A204.1 (cell line): Measurements from ENCODE around the gene N4BP2L1.
A peak's percentile ranks its signal among the peaks of the same experiment; 100 is the strongest.
"Not testable (repeated sequence)": the region's sequence is repeated elsewhere in the genome, so short reads cannot be mapped to it uniquely, and the experiment has no call there.

Experiments used
- FAIRE-seq: peaks from 2 replicates; lab custom pipeline; 2012; peaks lifted over from hg19 to GRCh38; lab: Jason Lieb, UNC

N4BP2L1 gene

DNA sequence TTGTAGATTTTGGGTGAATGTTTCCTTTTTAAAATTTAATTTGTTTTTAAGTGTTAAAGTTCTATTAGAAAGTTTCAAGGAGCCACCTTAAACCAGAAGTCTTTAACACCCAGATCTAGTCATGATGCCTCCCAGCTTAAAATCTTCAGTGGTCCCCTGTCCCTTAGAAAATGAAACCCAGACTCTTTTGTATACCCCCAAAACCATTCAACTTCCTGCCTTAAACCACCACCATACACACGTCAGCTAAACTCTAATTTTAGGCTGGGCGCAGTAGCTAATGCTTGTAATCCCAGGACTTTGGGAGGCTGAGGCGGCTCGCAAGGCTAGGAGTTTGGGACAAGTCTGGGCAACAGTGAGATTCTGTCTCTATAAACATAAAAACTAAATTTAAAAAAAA, 37.9 kb downstream of the N4BP2L1 start:
- FAIRE-seq = no peak

DNA sequence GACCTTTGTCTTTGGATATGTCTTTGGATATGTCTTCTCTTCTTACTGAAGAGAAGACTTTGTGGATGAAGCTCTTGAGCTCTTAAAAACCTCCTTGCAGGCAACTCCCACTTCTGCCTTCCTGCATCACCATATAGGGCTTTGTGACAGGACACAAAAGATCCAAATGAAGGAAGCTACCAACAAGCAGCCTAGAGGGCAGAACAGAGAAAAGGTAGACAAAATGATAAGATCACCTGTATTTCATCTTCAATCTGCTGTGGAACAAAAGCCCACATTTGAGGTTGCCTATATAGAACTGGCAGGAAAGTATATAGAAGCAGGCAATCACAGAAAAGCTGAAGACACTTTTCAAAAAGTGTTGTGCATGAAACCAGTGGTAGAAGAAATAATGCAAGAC, 42.5 kb downstream of the N4BP2L1 start:
- FAIRE-seq = no peak

DNA sequence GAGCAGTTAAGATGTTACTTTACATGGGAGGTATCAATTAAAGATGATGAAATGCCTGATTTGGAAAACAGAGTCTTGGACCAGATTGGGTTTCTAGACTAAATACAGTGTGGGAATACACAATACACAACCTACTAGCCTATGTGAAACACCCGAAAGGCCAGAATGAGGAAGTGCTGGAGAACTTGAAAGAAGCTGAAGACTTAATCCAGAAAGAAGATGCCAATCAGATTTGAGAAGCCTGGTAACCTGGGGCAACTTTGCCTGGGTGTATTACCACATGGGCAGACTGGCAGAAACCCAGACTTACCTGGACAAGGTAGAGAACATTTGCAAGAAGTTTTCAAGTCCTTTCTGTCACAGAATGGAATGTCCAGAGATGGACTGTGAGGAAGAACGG, 43.2 kb downstream of the N4BP2L1 start:
- no peak for FAIRE-seq

DNA sequence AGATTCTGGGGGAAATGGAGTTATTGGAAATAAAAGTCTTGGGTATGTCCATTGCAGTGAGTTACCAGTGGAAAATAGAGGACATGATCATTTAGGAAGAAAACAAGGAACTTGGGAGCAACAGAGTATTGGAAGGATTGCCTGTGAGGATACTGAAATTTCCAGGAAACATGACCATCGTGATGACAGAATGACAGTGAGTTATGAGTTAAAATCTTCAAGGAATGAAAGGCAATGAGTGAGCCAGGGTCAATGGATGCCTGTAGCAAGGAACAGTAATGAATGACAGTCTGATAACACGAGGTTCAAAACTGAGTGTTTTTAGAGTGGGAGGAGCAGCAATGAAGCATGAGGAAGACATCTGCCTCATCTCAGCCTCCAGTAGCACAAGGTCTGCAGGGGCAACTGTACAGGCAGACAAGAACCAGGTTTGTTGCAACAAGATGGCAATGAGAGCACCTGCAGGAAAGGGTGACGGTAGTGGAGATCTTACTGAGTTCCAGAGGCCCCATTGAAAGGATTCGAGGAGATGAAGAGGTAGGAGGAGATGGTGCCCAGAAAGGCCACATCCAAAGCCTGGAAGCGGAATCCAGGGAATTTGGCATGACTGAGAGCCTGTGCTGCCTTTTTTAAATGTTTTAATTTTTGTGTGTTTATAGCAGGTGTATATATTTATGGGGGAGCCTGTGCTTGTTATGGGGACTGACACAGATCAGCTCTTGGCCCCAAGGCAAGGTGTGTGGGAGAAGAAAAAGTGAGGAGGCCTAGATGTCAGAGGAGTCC, 43.9 kb downstream of the N4BP2L1 start:
- FAIRE-seq = no peak

DNA sequence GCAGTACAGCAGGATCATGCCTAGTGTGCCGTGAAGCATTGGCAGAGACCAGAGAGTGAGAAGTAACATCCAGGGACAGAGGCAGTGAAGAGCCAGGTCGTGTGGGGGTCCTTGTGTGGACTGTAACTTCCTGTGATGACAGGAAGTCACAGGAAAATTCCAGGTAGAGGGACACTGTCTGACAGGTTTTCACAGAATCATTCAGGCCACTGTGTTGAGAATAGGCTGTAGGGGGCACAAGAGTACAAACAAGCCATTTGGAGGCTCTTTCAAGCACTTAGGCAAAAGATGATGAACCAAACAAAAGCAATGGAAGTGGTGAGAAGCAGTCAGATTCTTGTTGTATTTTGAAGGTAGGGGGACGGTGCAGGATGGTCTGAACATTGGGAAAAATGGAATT, 46.4 kb downstream of the N4BP2L1 start:
- FAIRE-seq = no peak

DNA sequence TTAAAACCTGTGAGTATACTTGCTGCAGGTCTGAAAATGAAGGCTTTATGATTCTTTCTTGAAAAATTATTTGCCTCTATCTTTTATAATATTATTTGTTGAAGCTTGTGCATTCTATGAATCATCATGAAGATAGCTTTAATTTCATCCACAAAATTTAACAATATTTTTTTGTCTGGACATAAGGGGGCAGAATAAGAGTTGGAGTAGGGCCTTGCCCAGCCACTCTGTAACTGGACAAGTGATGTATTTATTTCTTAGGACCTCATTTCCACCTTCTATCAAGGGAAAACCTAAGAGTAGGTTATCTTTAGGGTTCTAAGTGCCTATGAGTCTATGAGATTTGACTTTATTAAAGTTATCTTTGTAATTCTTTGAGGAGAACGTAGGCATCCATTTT, 49.9 kb downstream of the N4BP2L1 start:
- FAIRE-seq = peak; percentile 47

DNA sequence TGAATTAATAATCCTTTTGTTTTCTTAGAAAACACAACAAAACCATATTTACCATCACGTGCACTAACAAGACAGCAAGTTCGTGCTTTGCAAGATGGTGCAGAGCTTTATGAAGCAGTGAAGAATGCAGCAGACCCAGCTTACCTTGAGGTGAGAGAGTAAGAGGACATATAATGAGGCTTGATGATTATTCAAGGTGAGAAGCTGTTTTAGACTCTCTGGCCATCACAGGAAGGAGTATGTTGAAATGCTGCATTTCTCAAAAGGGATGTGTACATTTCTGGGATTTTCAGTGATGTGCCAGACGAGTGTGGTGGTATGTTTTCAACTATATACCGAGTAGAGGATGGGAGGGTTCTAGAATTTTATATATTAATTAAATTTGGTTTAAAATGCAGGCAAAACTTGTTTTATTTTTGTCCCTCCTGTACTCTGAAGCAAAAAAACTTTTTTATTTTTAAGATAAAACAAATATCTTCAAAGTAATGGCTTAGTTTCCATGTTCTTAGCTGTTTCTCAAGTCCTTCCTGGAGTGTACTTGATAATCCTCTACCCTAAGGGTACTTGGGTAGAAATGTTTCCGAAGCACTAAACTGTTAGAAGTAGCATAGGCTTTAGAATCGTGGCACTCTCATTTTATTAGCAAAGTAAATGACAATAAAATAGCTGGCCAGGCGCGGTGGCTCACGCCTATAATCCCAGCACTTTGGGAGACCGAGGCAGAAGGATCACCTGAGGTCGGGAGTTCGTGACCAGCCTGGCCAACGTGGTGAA, 51.1 kb downstream of the N4BP2L1 start:
- no peak for FAIRE-seq

DNA sequence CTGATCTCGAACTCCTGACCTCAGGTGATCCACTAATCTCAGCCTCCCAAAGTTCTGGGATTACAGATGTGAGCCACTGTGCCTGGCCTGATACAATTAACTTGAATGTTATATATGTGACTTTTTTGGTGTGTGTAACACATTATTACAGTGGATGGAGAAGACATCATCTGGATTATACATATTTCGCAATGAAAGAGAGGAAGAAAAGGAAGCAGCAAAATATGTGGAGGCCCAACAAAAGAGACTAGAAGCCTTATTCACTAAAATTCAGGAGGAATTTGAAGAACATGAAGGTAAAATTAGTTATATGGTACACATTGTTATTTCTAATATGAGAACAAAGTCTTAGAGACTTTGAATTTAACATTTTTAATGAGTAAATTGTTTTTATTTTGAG, 57.1 kb downstream of the N4BP2L1 start:
- no peak for FAIRE-seq

DNA sequence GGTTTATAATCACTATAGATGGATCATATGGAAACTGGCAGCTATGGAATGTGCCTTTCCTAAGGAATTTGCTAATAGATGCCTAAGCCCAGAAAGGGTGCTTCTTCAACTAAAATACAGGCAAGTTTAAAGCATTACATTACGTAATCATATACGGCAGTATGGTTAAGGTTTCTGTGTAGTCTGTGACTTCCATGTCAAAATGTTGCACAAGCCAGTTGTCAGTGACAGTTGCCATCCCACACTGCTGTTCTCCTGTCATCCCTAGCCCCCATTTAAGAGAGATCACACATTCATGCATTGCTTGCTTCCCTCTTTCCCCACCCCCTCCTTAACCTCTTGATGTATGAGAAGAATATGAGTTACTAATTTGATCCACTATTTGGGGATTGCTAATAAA, 65.4 kb downstream of the N4BP2L1 start:
- no peak for FAIRE-seq

DNA sequence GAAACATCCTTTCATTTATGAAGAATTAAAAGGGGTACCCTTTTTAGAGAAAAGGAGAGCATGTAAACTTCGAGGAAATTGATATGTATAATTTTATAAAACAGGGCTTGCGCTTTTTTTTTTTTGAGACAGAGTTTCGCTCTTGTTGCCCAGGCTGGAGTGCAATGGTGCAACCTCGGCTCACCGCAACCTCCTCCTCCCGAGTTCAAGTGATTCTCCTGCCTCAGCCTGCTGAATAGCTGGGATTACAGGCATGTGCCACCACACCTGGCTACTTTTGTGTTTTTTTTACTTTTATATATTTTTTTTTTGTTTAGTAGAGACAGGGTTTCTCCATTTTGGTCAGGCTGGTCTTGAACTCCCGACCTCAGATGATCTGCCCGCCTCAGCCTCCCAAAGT, 72.0 kb downstream of the N4BP2L1 start:
- not testable (repeated sequence) for FAIRE-seq

DNA sequence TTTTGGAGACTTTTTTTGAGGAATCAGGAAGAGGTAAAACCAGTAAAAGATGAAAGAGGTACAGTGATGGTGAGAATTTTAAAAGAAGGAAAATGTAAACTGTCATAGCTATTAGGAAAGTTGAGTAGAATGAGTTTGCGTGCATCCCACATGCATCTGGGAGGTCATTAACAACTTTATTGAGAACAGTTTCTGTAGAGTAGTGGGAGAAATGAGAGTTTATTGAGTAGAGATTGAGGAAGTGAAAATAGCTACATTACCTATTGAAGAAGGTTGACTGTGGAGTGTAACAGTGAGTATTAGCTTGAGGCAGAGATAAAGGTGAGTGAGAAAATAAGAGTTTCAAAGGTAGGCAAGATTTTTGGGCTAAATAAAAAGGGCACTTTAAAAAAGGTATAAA, 73.9 kb downstream of the N4BP2L1 start:
- no peak for FAIRE-seq

DNA sequence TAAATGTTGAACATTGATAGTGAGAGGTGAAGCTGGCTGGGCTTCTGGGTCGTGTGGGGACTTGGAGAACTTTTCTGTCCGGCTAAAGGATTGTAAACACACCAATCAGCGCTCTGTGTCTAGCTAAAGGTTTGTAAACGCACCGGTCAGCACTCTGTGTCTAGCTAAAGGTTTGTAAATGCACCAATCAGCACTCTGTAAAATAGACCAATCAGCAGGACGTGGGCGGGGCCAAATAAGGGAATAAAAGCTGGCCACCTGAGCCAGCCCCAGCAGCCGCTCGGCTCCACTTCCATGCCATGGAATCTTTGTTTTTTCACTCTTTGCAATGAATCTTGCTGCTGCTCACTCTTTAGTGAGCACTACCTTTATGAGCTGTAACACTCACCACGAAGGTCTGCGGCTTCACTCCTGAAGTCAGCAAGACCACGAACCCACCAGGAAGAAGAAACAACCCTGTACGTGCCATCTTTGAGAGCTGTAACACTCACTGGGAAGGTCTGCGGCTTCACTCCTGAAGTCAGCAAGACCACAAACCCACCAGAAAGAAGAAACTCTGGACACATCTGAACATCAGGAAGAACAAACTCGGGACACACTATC, 77.0 kb downstream of the N4BP2L1 start:
- not testable (repeated sequence) for FAIRE-seq
